CD14-positive monocyte (primary cell): ENCODE measurements around the gene STARD5. TPM values are rescaled to one million over a fixed set of nuclear protein-coding genes. Genes with fewer than 3 reads are reported as not detected.

Source experiments
- DNase-seq, 3 donors: peaks; one replicate each; pipeline ENCODE4 v3.0.0-alpha.2; 2011 to 2022
- H2AFZ ChIP-seq: 2 replicates; pipeline ENCODE4 v1.6.0; 2012; ENCODE audit warnings: mild to moderate bottlenecking, low read depth, low read length, inconsistent platforms; ENCODE audit not compliant: insufficient read depth, poor library complexity, severe bottlenecking
- H3K27ac ChIP-seq, 2 donors: 1 replicate in 1 of 2; 2 replicates in 1 of 2; pipeline ENCODE4 v1.5.1; 2012 to 2013; ENCODE audit warnings: low read length in 2 of 2, control low read depth in 1 of 2, inconsistent platforms in 1 of 2, low read depth in 1 of 2, mild to moderate bottlenecking in 1 of 2
- H3K27me3 ChIP-seq, 2 donors: one replicate each; pipeline versions ENCODE4 v1.6.0 to v1.6.1; 2011 to 2013; ENCODE audit warnings: low read length in 2 of 2; ENCODE audit not compliant: control insufficient read depth in 2 of 2, insufficient read depth in 2 of 2
- H3K36me3 ChIP-seq, 2 donors: replicated peaks in 1 of 2; 1 replicate in 1 of 2; 2 replicates in 1 of 2; pipeline versions ENCODE4 v1.5.1 to v1.6.1; 2012 to 2013; ENCODE audit warnings: low read length in 2 of 2, control low read depth in 1 of 2, inconsistent platforms in 1 of 2, mild to moderate bottlenecking in 1 of 2; ENCODE audit not compliant: insufficient read depth in 2 of 2, control insufficient read depth in 1 of 2
- H3K4me1 ChIP-seq, 2 donors: 1 replicate in 1 of 2; 2 replicates in 1 of 2; pipeline versions ENCODE4 v1.5.1 to v1.6.1; 2012 to 2013; ENCODE audit warnings: low read length in 2 of 2, control low read depth in 1 of 2, inconsistent platforms in 1 of 2, mild to moderate bottlenecking in 1 of 2, moderate library complexity in 1 of 2; ENCODE audit not compliant: insufficient read depth in 2 of 2, control insufficient read depth in 1 of 2
- H3K4me2 ChIP-seq: replicated peaks from 2 replicates; pipeline ENCODE3; 2012; ENCODE audit warnings: low read length, moderate library complexity, mild to moderate bottlenecking; ENCODE audit not compliant: poor library complexity, severe bottlenecking; ENCODE audit errors: extremely low read depth
- H3K4me3 ChIP-seq, 3 experiments: fragments of 200-600 bp in 1 of 3; sonication (generic) in 1 of 3; replicated peaks in 1 of 3; 1 replicate in 2 of 3; 2 replicates in 1 of 3; pipeline ENCODE4 v1.5.1; 2011 to 2013; ENCODE audit warnings: low read length in 3 of 3, mild to moderate bottlenecking in 3 of 3, control low read depth in 2 of 3, low read depth in 2 of 3, inconsistent platforms in 1 of 3, moderate library complexity in 1 of 3
- H3K79me2 ChIP-seq: 2 replicates; pipeline ENCODE4 v1.6.0; 2012; ENCODE audit warnings: mild to moderate bottlenecking, control low read depth, inconsistent platforms, low read length, moderate library complexity; ENCODE audit not compliant: insufficient read depth
- H3K9ac ChIP-seq: 2 replicates; pipeline ENCODE4 v1.6.0; 2017; ENCODE audit warnings: low read length, mild to moderate bottlenecking; ENCODE audit not compliant: insufficient read depth, poor library complexity, severe bottlenecking
- H3K9me3 ChIP-seq, 2 donors: replicated peaks in 1 of 2; 1 replicate in 1 of 2; 2 replicates in 1 of 2; pipeline versions ENCODE4 v1.5.1 to v1.6.1; 2012 to 2013; ENCODE audit warnings: low read length in 2 of 2, control low read depth in 1 of 2; ENCODE audit not compliant: control insufficient read depth in 1 of 2, insufficient read depth in 1 of 2
- H4K20me1 ChIP-seq: 2 replicates; pipeline ENCODE4 v1.6.0; 2012; ENCODE audit warnings: mild to moderate bottlenecking, low read length, control low read depth, moderate library complexity; ENCODE audit not compliant: insufficient read depth
- H3K27ac Mint-ChIP-seq, 7 donors: one replicate each; pipeline ENCODE4 v1.8.0; 2020; ENCODE audit warnings: mild to moderate bottlenecking in 7 of 7, mixed read lengths in 7 of 7, moderate library complexity in 6 of 7, inconsistent platforms in 2 of 7
- H3K27me3 Mint-ChIP-seq, 3 donors: one replicate each; pipeline ENCODE4 v1.8.0; 2021 to 2022; ENCODE audit warnings: low read depth in 3 of 3, mild to moderate bottlenecking in 3 of 3, mixed read lengths in 3 of 3, moderate library complexity in 3 of 3, inconsistent platforms in 1 of 3
- H3K36me3 Mint-ChIP-seq, 2 donors: one replicate each; pipeline ENCODE4 v1.8.0; 2020; ENCODE audit warnings: mixed read lengths in 2 of 2, inconsistent platforms in 1 of 2, mild to moderate bottlenecking in 1 of 2
- H3K4me1 Mint-ChIP-seq: one replicate; pipeline ENCODE4 v1.8.0; 2020; ENCODE audit warnings: mild to moderate bottlenecking, mixed read lengths
- H3K4me3 Mint-ChIP-seq, 2 donors: one replicate each; pipeline ENCODE4 v1.8.0; 2020; ENCODE audit warnings: mild to moderate bottlenecking in 2 of 2, mixed read lengths in 2 of 2, moderate library complexity in 1 of 2
- H3K9me3 Mint-ChIP-seq, 7 donors: one replicate each; pipeline ENCODE4 v1.8.0; 2020 to 2022; ENCODE audit warnings: mixed read lengths in 7 of 7, mild to moderate bottlenecking in 6 of 7, moderate library complexity in 6 of 7, inconsistent platforms in 2 of 7
- WGBS: methylation state at CpG from one replicate; pipeline ENCODE4 v1.1.5; 2013; ENCODE audit warnings: missing lambda C conversion rate; ENCODE audit not compliant: insufficient coverage; 5-methylcytosine and 5-hydroxymethylcytosine counted together
- intact Hi-C, 2 donors: fragments of 100-400 bp; cut with micrococcal nuclease; formaldehyde crosslinking; loops; one replicate each; pipeline versions ENCODE4 v1.15.0 to v1.15.1; 2023
- polyA plus RNA-seq, 3 donors: library from polyadenylated mRNA; depleted of rRNA in 1 of 3; unstranded in 2 of 3; stranded (reverse) in 1 of 3; fragments of 300-500 nt in 2 of 3; fragments of >200 nt in 1 of 3; fragmentation: Illumina TruSeq in 2 of 3; gene quantifications; 1 replicate in 2 of 3; 2 replicates in 1 of 3; pipeline ENCODE4 v1.2.3, GENCODE V29; 2012 to 2021
- TF ChIP-seq, protein P1 (sequence below): fragments of 200-600 bp; IDR thresholded peaks from one replicate; pipeline ENCODE4 v1.8.0; 2022; ENCODE audit warnings: antibody characterized with exemption, mild to moderate bottlenecking

The STARD5 gene
- polyA plus RNA-seq, 3 donors, result 1.5 to 15.1 (median 2.5) TPM

DNA sequence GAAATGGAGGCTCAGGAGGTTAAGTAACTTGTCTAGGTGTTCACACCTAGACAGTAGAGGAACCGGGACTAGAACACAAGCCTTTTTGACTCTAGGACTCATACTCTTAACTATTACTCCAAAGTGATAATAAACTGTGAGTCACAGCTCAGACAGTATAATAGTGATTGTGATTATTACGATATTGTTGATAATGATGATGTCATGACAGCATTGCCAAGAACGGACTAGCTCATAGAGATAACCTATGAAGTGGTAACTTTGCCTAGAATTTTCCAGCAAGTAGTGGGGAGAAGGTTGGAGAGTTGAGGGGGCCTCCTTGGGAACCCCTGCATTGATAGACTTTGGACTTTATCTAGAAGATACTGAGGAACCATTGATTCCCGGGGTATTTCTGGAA is 34.0 kb downstream of the STARD5 start:
- no peak for DNase-seq
- no peaks in the 10 kb centered on the region for H3K36me3 ChIP-seq
- H3K27ac Mint-ChIP-seq, result no peak overlapping the region
- intact Hi-C loops, result loop anchor here in 1 of 2 donors (10.0 kb wide), 1 partner anchor 285 kb away; the partner anchor contains the start of gene TLNRD1
- no peaks in the 10 kb centered on the region for H3K79me2 ChIP-seq
- peaks cover 0 to 13% (median 0%) of the 10 kb centered on the region in 3 donors for H3K27me3 Mint-ChIP-seq
- no peak overlapping the region for H2AFZ ChIP-seq
- no peak overlapping the region for H3K4me3 ChIP-seq
- WGBS, result 96% methylated on average over 3 of the region's 4 CpGs
- peaks cover 65% of the 10 kb centered on the region for H3K4me1 Mint-ChIP-seq
- peaks cover 2 to 3% of the 10 kb centered on the region in 2 donors for H3K36me3 Mint-ChIP-seq
- peaks cover 0 to 3% (median 0%) of the 10 kb centered on the region in 7 donors for H3K9me3 Mint-ChIP-seq
- TF ChIP-seq, protein P1, sequence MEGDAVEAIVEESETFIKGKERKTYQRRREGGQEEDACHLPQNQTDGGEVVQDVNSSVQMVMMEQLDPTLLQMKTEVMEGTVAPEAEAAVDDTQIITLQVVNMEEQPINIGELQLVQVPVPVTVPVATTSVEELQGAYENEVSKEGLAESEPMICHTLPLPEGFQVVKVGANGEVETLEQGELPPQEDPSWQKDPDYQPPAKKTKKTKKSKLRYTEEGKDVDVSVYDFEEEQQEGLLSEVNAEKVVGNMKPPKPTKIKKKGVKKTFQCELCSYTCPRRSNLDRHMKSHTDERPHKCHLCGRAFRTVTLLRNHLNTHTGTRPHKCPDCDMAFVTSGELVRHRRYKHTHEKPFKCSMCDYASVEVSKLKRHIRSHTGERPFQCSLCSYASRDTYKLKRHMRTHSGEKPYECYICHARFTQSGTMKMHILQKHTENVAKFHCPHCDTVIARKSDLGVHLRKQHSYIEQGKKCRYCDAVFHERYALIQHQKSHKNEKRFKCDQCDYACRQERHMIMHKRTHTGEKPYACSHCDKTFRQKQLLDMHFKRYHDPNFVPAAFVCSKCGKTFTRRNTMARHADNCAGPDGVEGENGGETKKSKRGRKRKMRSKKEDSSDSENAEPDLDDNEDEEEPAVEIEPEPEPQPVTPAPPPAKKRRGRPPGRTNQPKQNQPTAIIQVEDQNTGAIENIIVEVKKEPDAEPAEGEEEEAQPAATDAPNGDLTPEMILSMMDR, result no peak
- no peak overlapping the region for H3K4me3 Mint-ChIP-seq
- no peak overlapping the region for H3K4me2 ChIP-seq
- H4K20me1 ChIP-seq, result no peaks in the 10 kb centered on the region
- H3K27me3 ChIP-seq, result no peaks in the 10 kb centered on the region
- peaks cover 48 to 50% of the 10 kb centered on the region in 2 donors for H3K4me1 ChIP-seq
- H3K27ac ChIP-seq, result no peak overlapping the region
- H3K9me3 ChIP-seq, result no peaks in the 10 kb centered on the region
- no peak overlapping the region for H3K9ac ChIP-seq

DNA sequence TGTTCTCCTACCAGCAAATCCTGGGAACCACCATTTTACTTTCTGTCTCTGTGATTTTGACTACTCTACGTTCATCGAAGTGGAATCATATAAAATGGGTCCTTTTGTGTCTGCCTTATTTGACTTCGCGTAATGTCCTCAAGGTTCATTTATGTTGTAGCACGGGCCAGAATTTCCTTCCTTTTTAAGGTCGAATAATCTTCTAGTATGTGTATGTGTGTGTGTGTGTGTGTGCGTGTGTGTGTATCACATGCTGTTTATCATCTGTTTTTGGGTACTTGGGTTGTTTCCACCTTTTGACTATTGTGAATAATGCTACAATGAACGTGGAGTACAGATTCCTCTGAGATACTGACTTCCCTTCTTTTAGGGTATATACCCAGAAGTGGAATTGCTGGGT is 35.3 kb downstream of the STARD5 start:
- peaks cover 0 to 3% (median 0%) of the 10 kb centered on the region in 7 donors for H3K9me3 Mint-ChIP-seq
- Histone ChIP-seq H3K4me1 (peaks cover 45 to 46% of the 10 kb centered on the region in 2 donors), H3K9ac (no peak overlapping the region), H3K36me3 (no peaks in the 10 kb centered on the region), H3K27me3 (no peaks in the 10 kb centered on the region), H2AFZ (no peak overlapping the region), H4K20me1 (no peaks in the 10 kb centered on the region), H3K27ac (no peak overlapping the region), H3K9me3 (no peaks in the 10 kb centered on the region), H3K79me2 (no peaks in the 10 kb centered on the region), H3K4me2 (no peak overlapping the region), H3K4me3 (no peak overlapping the region)
- peaks cover 0 to 10% (median 0%) of the 10 kb centered on the region in 3 donors for H3K27me3 Mint-ChIP-seq
- H3K4me1 Mint-ChIP-seq, result peaks cover 60% of the 10 kb centered on the region
- TF ChIP-seq, protein P1, result no peak
- no peak overlapping the region for H3K4me3 Mint-ChIP-seq
- H3K27ac Mint-ChIP-seq, result no peak overlapping the region
- no peak for DNase-seq
- peaks cover 2 to 3% of the 10 kb centered on the region in 2 donors for H3K36me3 Mint-ChIP-seq
- WGBS, result 66% methylated on average over 5 of the region's 8 CpGs
- intact Hi-C loops, result no loop called here
